WTC11 (cell line): ENCODE measurements around the gene ZNF341.

ENCODE experiments used
- E2F1 ChIP-seq: sonication (generic); formaldehyde crosslinking; IDR thresholded peaks from 2 replicates; pipeline ENCODE4 v1.8.0; 2022; ENCODE audit warnings: mild to moderate bottlenecking, missing genetic modification reagents
- ELF4 ChIP-seq: sonication (generic); formaldehyde crosslinking; IDR thresholded peaks from 2 replicates; pipeline ENCODE4 v1.8.1; 2022; ENCODE audit warnings: low read depth, mild to moderate bottlenecking, moderate library complexity, missing genetic modification reagents
- ZBTB21 ChIP-seq: sonication (generic); formaldehyde crosslinking; IDR thresholded peaks from 2 replicates; pipeline ENCODE4 v1.8.1; 2023; ENCODE audit warnings: mild to moderate bottlenecking, missing genetic modification reagents, borderline replicate concordance

- no peak for TF ChIP-seq E2F1 (CRISPR knock-in tag)
- no peak for TF ChIP-seq ZBTB21
- no peak for TF ChIP-seq ELF4 (CRISPR knock-in tag)
Observed at GRCh38 chr20:33730946-33731692, 677 bp upstream of the ZNF341 start.
